ENCODE data around the gene FRMD3.

FRMD3 gene

DNA sequence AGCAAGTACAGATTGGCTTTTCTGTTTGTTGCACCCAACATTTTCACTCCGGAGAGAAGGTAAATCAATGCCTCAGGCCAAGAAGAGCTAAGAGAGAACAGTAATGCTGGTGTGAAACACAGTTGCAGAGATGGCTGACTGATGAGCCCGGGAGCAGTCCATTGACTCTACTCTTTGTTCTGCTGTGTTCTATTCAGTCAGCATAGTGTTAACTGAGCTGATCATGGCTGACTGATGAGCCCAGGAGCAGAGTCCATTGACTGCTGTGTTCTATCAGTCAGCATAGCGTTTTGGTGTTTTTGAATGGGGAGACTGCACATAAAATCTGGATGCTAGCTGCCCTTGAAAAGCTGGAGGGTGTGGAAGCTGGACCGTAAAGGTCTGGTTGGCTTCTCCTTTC lies 141.4 kb downstream of the FRMD3 start:
- in situ Hi-C loops (cut with MboI; ENCODE audit: low sequenced_read_pairs, unreplicated experiment) = no loop called here
- TF ChIP-seq, protein P1, sequence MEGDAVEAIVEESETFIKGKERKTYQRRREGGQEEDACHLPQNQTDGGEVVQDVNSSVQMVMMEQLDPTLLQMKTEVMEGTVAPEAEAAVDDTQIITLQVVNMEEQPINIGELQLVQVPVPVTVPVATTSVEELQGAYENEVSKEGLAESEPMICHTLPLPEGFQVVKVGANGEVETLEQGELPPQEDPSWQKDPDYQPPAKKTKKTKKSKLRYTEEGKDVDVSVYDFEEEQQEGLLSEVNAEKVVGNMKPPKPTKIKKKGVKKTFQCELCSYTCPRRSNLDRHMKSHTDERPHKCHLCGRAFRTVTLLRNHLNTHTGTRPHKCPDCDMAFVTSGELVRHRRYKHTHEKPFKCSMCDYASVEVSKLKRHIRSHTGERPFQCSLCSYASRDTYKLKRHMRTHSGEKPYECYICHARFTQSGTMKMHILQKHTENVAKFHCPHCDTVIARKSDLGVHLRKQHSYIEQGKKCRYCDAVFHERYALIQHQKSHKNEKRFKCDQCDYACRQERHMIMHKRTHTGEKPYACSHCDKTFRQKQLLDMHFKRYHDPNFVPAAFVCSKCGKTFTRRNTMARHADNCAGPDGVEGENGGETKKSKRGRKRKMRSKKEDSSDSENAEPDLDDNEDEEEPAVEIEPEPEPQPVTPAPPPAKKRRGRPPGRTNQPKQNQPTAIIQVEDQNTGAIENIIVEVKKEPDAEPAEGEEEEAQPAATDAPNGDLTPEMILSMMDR (IDR thresholded peaks at IDR 0.05; ENCODE audit: borderline replicate concordance, control extremely low read depth, extremely low read depth, insufficient read depth, missing control alignments) = no peak
- no peak for DNase-seq (ENCODE audit: low spot score)

DNA sequence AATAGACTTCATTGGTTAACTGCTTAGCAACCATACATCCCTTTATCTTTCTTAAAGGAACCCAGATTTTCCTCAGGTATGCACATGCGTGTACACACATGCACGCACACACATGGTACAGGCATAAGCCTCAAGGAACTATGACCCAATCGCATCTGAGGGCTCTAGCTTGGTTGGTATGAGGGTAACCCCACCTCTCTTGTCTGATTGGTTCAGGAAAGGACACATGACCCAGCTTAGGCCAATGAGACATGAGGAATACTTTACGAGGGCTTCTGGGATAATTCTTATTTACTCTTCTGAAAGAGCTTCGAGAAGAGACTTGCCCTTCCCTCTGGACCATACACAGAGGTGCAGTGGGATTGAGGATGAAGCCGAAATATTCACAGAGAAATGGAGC lies 141.9 kb downstream of the FRMD3 start:
- TF ChIP-seq, protein P1 (IDR thresholded peaks at IDR 0.05; ENCODE audit: borderline replicate concordance, control extremely low read depth, extremely low read depth, insufficient read depth, missing control alignments) = no peak
- in situ Hi-C loops (cut with MboI; ENCODE audit: low sequenced_read_pairs, unreplicated experiment) = no loop called here
- no peak for DNase-seq (ENCODE audit: low spot score)

DNA sequence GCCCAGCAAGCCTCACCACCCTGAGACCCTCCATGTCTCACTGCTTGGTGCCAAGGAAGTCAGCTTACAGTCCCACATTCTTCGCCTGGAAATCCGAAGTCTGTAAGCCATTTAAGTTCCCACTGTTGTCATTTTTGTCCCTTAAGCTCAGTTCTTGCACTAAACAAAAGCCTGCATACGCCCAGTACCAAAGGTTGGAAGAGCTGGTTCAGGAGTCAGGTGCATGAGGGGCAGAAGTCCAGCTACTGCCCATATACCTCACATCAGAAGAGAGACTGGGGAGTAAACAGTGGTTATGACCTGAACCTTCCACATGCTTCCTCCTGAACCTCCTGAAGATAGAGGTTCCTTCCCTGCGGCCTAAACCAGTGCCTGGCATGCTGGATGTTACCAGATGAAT lies 146.0 kb downstream of the FRMD3 start:
- in situ Hi-C loops (cut with MboI; ENCODE audit: low sequenced_read_pairs, unreplicated experiment) = no loop called here
- TF ChIP-seq, protein P1 (IDR thresholded peaks at IDR 0.05; ENCODE audit: borderline replicate concordance, control extremely low read depth, extremely low read depth, insufficient read depth, missing control alignments) = no peak
- no peak for DNase-seq (ENCODE audit: low spot score)

DNA sequence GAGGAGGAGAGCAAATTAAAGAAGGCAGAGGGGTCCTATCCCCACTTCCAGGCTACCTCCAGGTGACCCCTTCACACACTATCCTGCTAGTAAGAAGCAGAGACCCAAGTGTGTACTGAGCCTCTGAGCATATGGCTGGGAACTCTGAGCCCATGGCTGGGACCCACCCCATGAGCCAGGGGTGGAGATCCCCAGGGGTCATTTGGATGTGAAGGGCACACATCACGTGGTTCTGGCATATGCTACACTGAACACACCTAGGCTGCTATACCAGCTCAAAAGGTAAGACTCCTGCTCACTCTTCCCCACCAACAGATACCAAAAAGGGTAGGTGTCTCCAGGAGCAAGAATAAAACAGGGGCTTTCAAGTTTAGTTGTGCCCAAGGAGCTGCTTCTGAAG lies 149.9 kb downstream of the FRMD3 start:
- TF ChIP-seq, protein P1 (IDR thresholded peaks at IDR 0.05; ENCODE audit: borderline replicate concordance, control extremely low read depth, extremely low read depth, insufficient read depth, missing control alignments) = no peak
- DNase-seq (ENCODE audit: low spot score) = no peak

DNA sequence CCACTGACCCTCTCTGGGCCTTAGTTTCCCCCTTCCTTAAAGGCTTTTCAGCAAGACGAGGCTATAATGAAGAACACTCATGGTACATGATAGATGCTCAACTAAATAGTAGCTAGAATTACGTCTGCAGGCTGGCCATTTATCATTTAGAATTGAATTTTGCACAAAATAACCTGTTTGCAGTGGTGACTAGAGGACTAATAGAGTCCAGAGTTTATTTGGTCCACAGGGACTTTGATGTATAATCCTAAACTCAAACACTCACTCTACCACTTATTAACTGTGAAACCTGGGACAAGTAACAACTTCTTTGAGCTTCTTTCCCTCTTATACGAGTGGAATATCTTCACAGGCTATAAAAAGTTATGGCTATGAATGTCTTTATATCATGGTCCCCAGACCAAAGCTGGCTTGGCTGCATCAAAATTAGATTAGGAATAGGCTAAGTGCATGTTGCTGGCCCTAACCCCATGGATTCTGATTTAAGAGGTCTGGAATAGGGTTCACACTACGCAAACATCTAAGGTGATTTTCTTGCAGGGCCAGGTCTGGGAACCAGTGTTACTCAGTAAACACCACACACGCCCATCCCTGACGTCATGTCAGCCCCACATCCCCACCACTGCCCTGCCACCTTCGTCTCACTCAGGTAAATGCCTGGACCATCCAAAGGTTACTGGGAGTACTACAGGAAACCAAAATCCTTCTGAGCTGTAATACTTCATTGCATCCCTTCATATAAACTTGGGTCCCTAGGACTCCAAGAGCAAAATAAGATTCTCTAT lies 150.6 kb downstream of the FRMD3 start:
- in situ Hi-C loops (cut with MboI; ENCODE audit: low sequenced_read_pairs, unreplicated experiment) = no loop called here
- DNase-seq (ENCODE audit: low spot score) = no peak
- TF ChIP-seq, protein P1 (IDR thresholded peaks at IDR 0.05; ENCODE audit: borderline replicate concordance, control extremely low read depth, extremely low read depth, insufficient read depth, missing control alignments) = no peak

More for the DNA sequence above, 149.9 kb downstream of the FRMD3 start:
- in situ Hi-C loops (cut with MboI; ENCODE audit: low sequenced_read_pairs, unreplicated experiment) = no loop called here

DNA sequence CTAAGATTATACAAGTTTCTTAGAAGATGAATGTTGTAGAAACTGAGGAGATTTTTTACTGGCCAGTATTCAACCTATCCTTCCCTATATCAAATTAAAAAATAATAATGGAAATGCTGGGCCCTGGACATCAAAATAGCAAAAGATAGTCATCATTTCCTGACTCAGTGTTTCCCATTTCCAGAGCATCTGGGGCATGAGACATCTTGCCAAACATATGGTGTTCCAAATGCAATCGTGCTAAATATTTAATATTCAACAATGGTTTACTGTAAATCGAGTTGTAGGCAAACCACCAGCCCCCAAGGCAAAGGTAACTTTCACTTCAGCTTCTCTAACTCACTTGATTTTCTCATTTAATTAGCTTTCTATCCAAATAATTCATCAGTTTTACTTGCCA lies 152.9 kb downstream of the FRMD3 start:
- TF ChIP-seq, protein P1 (IDR thresholded peaks at IDR 0.05; ENCODE audit: borderline replicate concordance, control extremely low read depth, extremely low read depth, insufficient read depth, missing control alignments) = no peak
- in situ Hi-C loops (cut with MboI; ENCODE audit: low sequenced_read_pairs, unreplicated experiment) = no loop called here
- DNase-seq (ENCODE audit: low spot score) = no peak
